ENCODE measurements around the gene RMRP.
"Not testable (repeated sequence)": the region's sequence is repeated elsewhere in the genome, so short reads cannot be mapped to it uniquely, and the experiment has no call there.

RMRP gene

GRCh38 chr9:35664531-35665470, 7.0 kb upstream of the RMRP start, which contains the start of gene ARHGEF39:
Gene ARHGEF39 (minus strand): TSS chr9:35665195. CDS start chr9:35665169, 26 bp downstream.
- DNase-seq (ENCODE audit: low spot score): no peak

GRCh38 chr9:35662437-35662836, 4.6 kb upstream of the RMRP start:
- no peak for DNase-seq (ENCODE audit: low spot score)

GRCh38 chr9:35661756-35662350, 4.0 kb upstream of the RMRP start:
- no peak for DNase-seq (ENCODE audit: low spot score)

GRCh38 chr9:35660966-35661415, 3.2 kb upstream of the RMRP start:
- DNase-seq (ENCODE audit: low spot score): no peak

GRCh38 chr9:35659340-35659739, 1.5 kb upstream of the RMRP start:
- no peak for DNase-seq (ENCODE audit: low spot score)

- no peak for DNase-seq (ENCODE audit: low spot score)
These were observed 1.1 kb upstream of the RMRP start for GRCh38 chr9:35658968-35659220.

- DNase-seq (ENCODE audit: low spot score): peak; percentile 87
These were observed 533 bp upstream of the RMRP start, which contains the start of gene CCDC107 for GRCh38 chr9:35658137-35658967. Gene CCDC107 (plus strand): TSS chr9:35658292. CDS start chr9:35658380, 88 bp downstream.

- DNase-seq (ENCODE audit: low spot score): no peak
These were observed 831 bp downstream of the RMRP start for GRCh38 chr9:35656831-35657545.

GRCh38 chr9:35656348-35656747, 1.5 kb downstream of the RMRP start:
- no peak for DNase-seq (ENCODE audit: low spot score)

GRCh38 chr9:35653611-35654010, 4.2 kb downstream of the RMRP start:
- no peak for DNase-seq (ENCODE audit: low spot score)

GRCh38 chr9:35652829-35653209, 5.0 kb downstream of the RMRP start:
- DNase-seq (ENCODE audit: low spot score): no peak

- DNase-seq (ENCODE audit: low spot score): no peak
These were observed 5.6 kb downstream of the RMRP start for GRCh38 chr9:35651956-35652828.

GRCh38 chr9:35650341-35651158, 7.3 kb downstream of the RMRP start, which contains the start of gene SIT1:
Gene SIT1 (minus strand): TSS chr9:35650931. CDS start chr9:35650853, 78 bp downstream.
- no peak for DNase-seq (ENCODE audit: low spot score)

- DNase-seq (ENCODE audit: low spot score): no peak
These were observed 8.1 kb downstream of the RMRP start for GRCh38 chr9:35649431-35650340.

GRCh38 chr9:35646533-35647265, 11.1 kb downstream of the RMRP start:
- peak; percentile 82 for DNase-seq (ENCODE audit: low spot score)

GRCh38 chr9:35646153-35646532, 11.7 kb downstream of the RMRP start:
- no peak for DNase-seq (ENCODE audit: low spot score)

- DNase-seq (ENCODE audit: low spot score): not testable (repeated sequence)
These were observed 12.1 kb downstream of the RMRP start for GRCh38 chr9:35645736-35646135.

GRCh38 chr9:35643046-35643445, 14.8 kb downstream of the RMRP start:
- no peak for DNase-seq (ENCODE audit: low spot score)
